ENCODE measurements around the gene DYRK4.

DYRK4 gene

GRCh38 chr12:4566474-4566873 is 4.5 kb downstream of the DYRK4 start:
- DNase-seq: no peak

GRCh38 chr12:4567073-4567881 is 5.3 kb downstream of the DYRK4 start:
- no peak for DNase-seq

- no peak for DNase-seq
These were observed 7.3 kb downstream of the DYRK4 start for GRCh38 chr12:4569261-4569660.

- DNase-seq: no peak
These were observed 10.7 kb downstream of the DYRK4 start for GRCh38 chr12:4572680-4573079.

GRCh38 chr12:4579305-4580102 is 17.5 kb downstream of the DYRK4 start:
- DNase-seq: no peak

- no peak for DNase-seq
These were observed 18.3 kb downstream of the DYRK4 start for GRCh38 chr12:4580281-4580688.

- no peak for DNase-seq
These were observed 22.3 kb downstream of the DYRK4 start for GRCh38 chr12:4584281-4584680.

GRCh38 chr12:4584896-4585295 is 22.9 kb downstream of the DYRK4 start:
- no peak for DNase-seq

GRCh38 chr12:4586500-4586899 is 24.5 kb downstream of the DYRK4 start:
- no peak for DNase-seq

- no peak for DNase-seq
These were observed 25.1 kb downstream of the DYRK4 start for GRCh38 chr12:4587108-4587507.

- DNase-seq: no peak
These were observed 26.9 kb downstream of the DYRK4 start for GRCh38 chr12:4588916-4589315.

GRCh38 chr12:4589941-4590340 is 27.9 kb downstream of the DYRK4 start:
- DNase-seq: no peak

- no peak for DNase-seq
These were observed 29.2 kb downstream of the DYRK4 start for GRCh38 chr12:4591180-4591687.

- DNase-seq: no peak
These were observed 33.9 kb downstream of the DYRK4 start for GRCh38 chr12:4595881-4596280.

GRCh38 chr12:4603421-4603820 is 41.4 kb downstream of the DYRK4 start:
- no peak for DNase-seq

GRCh38 chr12:4603946-4604345 is 41.9 kb downstream of the DYRK4 start:
- DNase-seq: no peak

GRCh38 chr12:4604684-4605193 is 42.7 kb downstream of the DYRK4 start:
- DNase-seq: no peak

- DNase-seq: no peak
These were observed 45.0 kb downstream of the DYRK4 start for GRCh38 chr12:4607056-4607455.

- no peak for DNase-seq
These were observed 47.1 kb downstream of the DYRK4 start for GRCh38 chr12:4609071-4609470.

GRCh38 chr12:4610481-4610880 is 48.5 kb downstream of the DYRK4 start:
- no peak for DNase-seq

- DNase-seq: no peak
These were observed 53.7 kb downstream of the DYRK4 start for GRCh38 chr12:4615667-4616066.

- no peak for DNase-seq
These were observed 59.5 kb downstream of the DYRK4 start for GRCh38 chr12:4621511-4621910.

GRCh38 chr12:4626543-4626942 is 64.5 kb downstream of the DYRK4 start:
- DNase-seq: no peak

- no peak for DNase-seq
These were observed 66.4 kb downstream of the DYRK4 start for GRCh38 chr12:4628406-4628805.

Measured in NCI-H187 treated with DMSO at 0.1 percent for 48 hours (cell line).